Measurements from ENCODE around the gene TEX101.

GRCh38 chr19:43406297-43406696, 8.4 kb upstream of the TEX101 start:
- TF ChIP-seq POLR2AphosphoS5 (IDR thresholded peaks at IDR 0.05) = no peak
- TF ChIP-seq, protein P1, sequence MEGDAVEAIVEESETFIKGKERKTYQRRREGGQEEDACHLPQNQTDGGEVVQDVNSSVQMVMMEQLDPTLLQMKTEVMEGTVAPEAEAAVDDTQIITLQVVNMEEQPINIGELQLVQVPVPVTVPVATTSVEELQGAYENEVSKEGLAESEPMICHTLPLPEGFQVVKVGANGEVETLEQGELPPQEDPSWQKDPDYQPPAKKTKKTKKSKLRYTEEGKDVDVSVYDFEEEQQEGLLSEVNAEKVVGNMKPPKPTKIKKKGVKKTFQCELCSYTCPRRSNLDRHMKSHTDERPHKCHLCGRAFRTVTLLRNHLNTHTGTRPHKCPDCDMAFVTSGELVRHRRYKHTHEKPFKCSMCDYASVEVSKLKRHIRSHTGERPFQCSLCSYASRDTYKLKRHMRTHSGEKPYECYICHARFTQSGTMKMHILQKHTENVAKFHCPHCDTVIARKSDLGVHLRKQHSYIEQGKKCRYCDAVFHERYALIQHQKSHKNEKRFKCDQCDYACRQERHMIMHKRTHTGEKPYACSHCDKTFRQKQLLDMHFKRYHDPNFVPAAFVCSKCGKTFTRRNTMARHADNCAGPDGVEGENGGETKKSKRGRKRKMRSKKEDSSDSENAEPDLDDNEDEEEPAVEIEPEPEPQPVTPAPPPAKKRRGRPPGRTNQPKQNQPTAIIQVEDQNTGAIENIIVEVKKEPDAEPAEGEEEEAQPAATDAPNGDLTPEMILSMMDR (IDR thresholded peaks at IDR 0.05) = no peak

All from sigmoid colon (tissue), 4 donors.